Panc1 (cell line): ENCODE results near the gene FARS2.

Experiments used
- CTCF ChIP-seq: fragments of 450-650 bp; IDR thresholded peaks from 2 replicates; pipeline ENCODE4 v1.5.1; 2017; ENCODE audit warnings: mild to moderate bottlenecking
- POLR2AphosphoS5 ChIP-seq: IDR thresholded peaks from 2 replicates; pipeline ENCODE4 v1.6.1; 2012; ENCODE audit warnings: mild to moderate bottlenecking, low read depth, low read length, moderate library complexity

- TF ChIP-seq CTCF: no peak
- no peak for TF ChIP-seq POLR2AphosphoS5
Observed at GRCh38 chr6:5316951-5317350, 55.6 kb downstream of the FARS2 start.
